ENCODE data around the gene PAM.

GRCh38 chr5:102937894-102938293, 182.8 kb downstream of the PAM start:
- TF ChIP-seq CTCF (IDR thresholded peaks at IDR 0.05) (no peak), POLR2AphosphoS5 (IDR thresholded peaks at IDR 0.05) (no peak), POLR2A (IDR thresholded peaks at IDR 0.05) (no peak)

Measured in prostate gland (tissue), 2 donors.